C4-2B (cell line): ENCODE results near the gene COL26A1.

Experiments
- H3K27ac ChIP-seq: fragments of 450-650 bp; 2 replicates; pipeline ENCODE4 v1.5.1; 2017
- ZFX ChIP-seq: fragments of 450-650 bp; IDR thresholded peaks from 2 replicates; pipeline ENCODE4 v1.6.1; 2017
- TF ChIP-seq, protein P1 (sequence below): fragments of 450-650 bp; conservative IDR thresholded peaks from 2 replicates; pipeline ENCODE4 v1.5.1; 2017; ENCODE audit warnings: mild to moderate bottlenecking

The COL26A1 gene

DNA sequence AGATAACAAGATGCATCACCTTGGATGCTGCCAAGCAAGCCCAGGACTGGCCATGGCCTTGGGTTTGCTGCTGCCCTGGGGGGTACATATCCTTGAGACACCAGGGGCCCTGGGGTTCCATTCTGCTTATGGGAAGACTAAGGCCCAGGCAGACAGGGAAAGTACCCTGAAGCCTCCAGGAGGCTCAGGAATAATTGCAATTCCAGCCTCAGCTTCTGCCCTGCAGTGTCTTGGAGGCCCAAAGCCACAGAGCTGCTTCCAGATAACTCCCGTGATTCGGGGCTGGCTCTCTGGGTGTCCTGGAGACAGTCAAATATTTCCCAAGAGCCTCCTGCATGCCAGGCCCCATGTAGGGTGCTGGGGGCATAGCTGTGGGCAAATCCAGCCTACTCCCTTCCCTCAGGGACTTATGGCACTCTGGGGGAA lies 243.8 kb downstream of the COL26A1 start:
- no peak for TF ChIP-seq ZFX
- TF ChIP-seq, protein P1, sequence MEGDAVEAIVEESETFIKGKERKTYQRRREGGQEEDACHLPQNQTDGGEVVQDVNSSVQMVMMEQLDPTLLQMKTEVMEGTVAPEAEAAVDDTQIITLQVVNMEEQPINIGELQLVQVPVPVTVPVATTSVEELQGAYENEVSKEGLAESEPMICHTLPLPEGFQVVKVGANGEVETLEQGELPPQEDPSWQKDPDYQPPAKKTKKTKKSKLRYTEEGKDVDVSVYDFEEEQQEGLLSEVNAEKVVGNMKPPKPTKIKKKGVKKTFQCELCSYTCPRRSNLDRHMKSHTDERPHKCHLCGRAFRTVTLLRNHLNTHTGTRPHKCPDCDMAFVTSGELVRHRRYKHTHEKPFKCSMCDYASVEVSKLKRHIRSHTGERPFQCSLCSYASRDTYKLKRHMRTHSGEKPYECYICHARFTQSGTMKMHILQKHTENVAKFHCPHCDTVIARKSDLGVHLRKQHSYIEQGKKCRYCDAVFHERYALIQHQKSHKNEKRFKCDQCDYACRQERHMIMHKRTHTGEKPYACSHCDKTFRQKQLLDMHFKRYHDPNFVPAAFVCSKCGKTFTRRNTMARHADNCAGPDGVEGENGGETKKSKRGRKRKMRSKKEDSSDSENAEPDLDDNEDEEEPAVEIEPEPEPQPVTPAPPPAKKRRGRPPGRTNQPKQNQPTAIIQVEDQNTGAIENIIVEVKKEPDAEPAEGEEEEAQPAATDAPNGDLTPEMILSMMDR: no peak
- no peak overlapping the region for H3K27ac ChIP-seq
